K562 (cell line): Measurements from ENCODE around the gene EDEM2. TPM values are rescaled to one million over a fixed set of nuclear protein-coding genes. Genes with fewer than 3 reads are reported as not detected.

Experiments used
- ASH1L ChIP-seq: fragments of 450-650 bp; IDR thresholded peaks from 2 replicates; pipeline ENCODE4 v1.6.1; 2018; ENCODE audit warnings: borderline replicate concordance, mild to moderate bottlenecking, low read depth; ENCODE audit not compliant: partially characterized antibody
- CAMTA2 ChIP-seq: fragments of 250-450 bp; sonication (Bioruptor Pico); conservative IDR thresholded peaks from 2 replicates; pipeline ENCODE4 v1.5.1; 2022
- CEBPG ChIP-seq, 3 experiments: fragments of 200-800 bp in 1 of 3; sonication (Bioruptor generic) in 1 of 3; sonication (generic) in 1 of 3; formaldehyde crosslinking in 1 of 3; IDR thresholded peaks in 2 of 3; conservative IDR thresholded peaks in 1 of 3; 2 replicates each; pipeline versions ENCODE4 v1.6.1 to v1.8.0; 2016 to 2022; ENCODE audit warnings: missing compliant biosample characterization in 2 of 3, missing genetic modification characterization in 2 of 3, mild to moderate bottlenecking in 1 of 3, missing genetic modification reagents in 1 of 3
- CHD4 ChIP-seq: fragments of 200-600 bp; sonication (generic); IDR thresholded peaks from 3 replicates; pipeline ENCODE4 v1.6.1; 2012; ENCODE audit warnings: low read depth, mild to moderate bottlenecking, mixed read lengths, low read length, inconsistent platforms; ENCODE audit not compliant: insufficient read depth, insufficient replicate concordance, poor library complexity, severe bottlenecking
- CREBBP ChIP-seq: IDR thresholded peaks from one replicate; pipeline ENCODE4 v1.6.1; 2012; ENCODE audit warnings: low read depth, mild to moderate bottlenecking, control low read depth, inconsistent platforms, low read length
- EGR1 ChIP-seq: fragments of 450-650 bp; conservative IDR thresholded peaks from 2 replicates; pipeline ENCODE4 v1.6.1; 2017; ENCODE audit warnings: mild to moderate bottlenecking
- ELF4 ChIP-seq: fragments of 450-650 bp; formaldehyde crosslinking; IDR thresholded peaks from 2 replicates; pipeline ENCODE4 v1.4.0; 2022; ENCODE audit warnings: missing genetic modification characterization
- ELK3 ChIP-seq: fragments of 450-650 bp; formaldehyde crosslinking; IDR thresholded peaks from 2 replicates; pipeline ENCODE4 v1.4.0; 2020; ENCODE audit warnings: mild to moderate bottlenecking
- EP300 ChIP-seq: IDR thresholded peaks from 2 replicates; pipeline ENCODE4 v1.6.1; 2012; ENCODE audit warnings: low read length, improper control_type of control experiment
- HNRNPK ChIP-seq: fragments of 200-400 bp; formaldehyde crosslinking; IDR thresholded peaks from one replicate; pipeline ENCODE4 v1.6.1; 2018; ENCODE audit warnings: mild to moderate bottlenecking, low read depth, low read length; ENCODE audit not compliant: poor library complexity, severe bottlenecking
- IFI16 ChIP-seq: fragments of 250-450 bp; sonication (Bioruptor Pico); IDR thresholded peaks from 2 replicates; pipeline ENCODE4 v2.1.2; 2022; ENCODE audit warnings: mild to moderate bottlenecking, inconsistent platforms
- ILK ChIP-seq: fragments of 450-650 bp; IDR thresholded peaks from 2 replicates; pipeline ENCODE4 v1.6.1; 2016; ENCODE audit warnings: missing genetic modification characterization, low read depth, mild to moderate bottlenecking, missing compliant biosample characterization, moderate library complexity, borderline replicate concordance
- IRF1 ChIP-seq: sonication (generic); formaldehyde crosslinking; IDR thresholded peaks from 2 replicates; pipeline ENCODE4 v1.8.0; 2022; ENCODE audit warnings: missing genetic modification reagents, mild to moderate bottlenecking, borderline replicate concordance
- IRF9 ChIP-seq: fragments of 450-650 bp; IDR thresholded peaks from 2 replicates; pipeline ENCODE4 v1.6.1; 2016; ENCODE audit warnings: missing biosample characterization, missing genetic modification characterization
- KHSRP ChIP-seq: fragments of 450-650 bp; IDR thresholded peaks from 2 replicates; pipeline ENCODE4 v1.6.1; 2017
- MIER1 ChIP-seq: fragments of 450-650 bp; IDR thresholded peaks from 2 replicates; pipeline ENCODE4 v1.6.1; 2016; ENCODE audit warnings: antibody characterized with exemption, mild to moderate bottlenecking, low read depth
- NRF1 ChIP-seq, 2 experiments: fragments of 450-650 bp; IDR thresholded peaks in 1 of 2; conservative IDR thresholded peaks in 1 of 2; 2 replicates each; pipeline ENCODE4 v1.6.1; 2014; ENCODE audit warnings: mild to moderate bottlenecking in 2 of 2
- PCBP1 ChIP-seq: fragments of 200-400 bp; formaldehyde crosslinking; IDR thresholded peaks from 2 replicates; pipeline ENCODE4 v1.6.1; 2018; ENCODE audit warnings: mild to moderate bottlenecking, low read depth, low read length; ENCODE audit not compliant: poor library complexity, severe bottlenecking
- RHOXF2B ChIP-seq: fragments of 250-450 bp; sonication (Bioruptor Pico); conservative IDR thresholded peaks from 2 replicates; pipeline ENCODE4 v1.5.1; 2021
- USF2 ChIP-seq: sonication (generic); formaldehyde crosslinking; IDR thresholded peaks from 2 replicates; pipeline ENCODE4 v1.5.0; 2020; ENCODE audit warnings: missing genetic modification reagents
- ZNF217 ChIP-seq: sonication (generic); formaldehyde crosslinking; IDR thresholded peaks from 2 replicates; pipeline ENCODE4 v1.8.0; 2022; ENCODE audit warnings: mild to moderate bottlenecking, missing genetic modification reagents
- ZNF316 ChIP-seq: fragments of 450-650 bp; IDR thresholded peaks from 2 replicates; pipeline ENCODE4 v1.6.1; 2016
- ZNF584 ChIP-seq: fragments of 200-800 bp; sonication (Bioruptor generic); IDR thresholded peaks from 2 replicates; pipeline ENCODE4 v1.6.1; 2016; ENCODE audit warnings: low read depth, mild to moderate bottlenecking, missing genetic modification characterization, missing compliant biosample characterization
- ZNF589 ChIP-seq: fragments of 200-800 bp; sonication (Bioruptor generic); IDR thresholded peaks from 2 replicates; pipeline ENCODE4 v1.6.1; 2016; ENCODE audit warnings: low read depth, missing genetic modification characterization, missing compliant biosample characterization
- ZNF668 ChIP-seq: fragments of 250-450 bp; sonication (Bioruptor Pico); IDR thresholded peaks from 2 replicates; pipeline ENCODE4 v1.8.0; 2022; ENCODE audit warnings: mild to moderate bottlenecking, inconsistent platforms
- polyA plus RNA-seq, 8 experiments: library from polyadenylated mRNA; depleted of rRNA in 4 of 8; stranded (reverse) in 5 of 8; unstranded in 3 of 8; fragments of >200 nt; fragmentation: Nextera tagmentation in 2 of 8; fragmentation: Illumina TruSeq in 1 of 8; extraction: Ambion mirVana in 2 of 8; extraction: Trizol in 1 of 8; gene quantifications; 2 replicates each; pipeline versions ENCODE4 v1.2.1 to v1.2.3, GENCODE V29; 2011 to 2014; ENCODE audit warnings: inconsistent platforms in 1 of 8, missing spikeins in 1 of 8
- total RNA-seq, 7 experiments: library from RNA; depleted of rRNA in 6 of 7; stranded (reverse); fragments of >200 nt in 6 of 7; fragmentation: Illumina TruSeq in 2 of 7; extraction: Trizol in 2 of 7; gene quantifications; 2 replicates each; pipeline versions ENCODE4 v1.2.1 to v1.2.3, GENCODE V29; 2011 to 2021; ENCODE audit warnings: low replicate concordance in 1 of 7

Gene EDEM2
- total and polyA plus RNA-seq, 9 of the 15 experiments (the other 6 are each of a cell fraction or from before 2014, with no cell fraction given), result 6.9 to 11.0 (median 9.7) TPM

GRCh38 chr20:35085477-35086225 lies 61.5 kb downstream of the EDEM2 start (continued):
- no peak for TF ChIP-seq IRF1 (CRISPR knock-in tag)
- TF ChIP-seq EP300, result peak; percentile 83
- TF ChIP-seq ZNF589 (CRISPR knock-in tag), result peak; percentile 70; the same call in 1 of the 2 replicates
- TF ChIP-seq ELF4, result no peak
- TF ChIP-seq RHOXF2B (CRISPR knock-in tag), result no peak
- no peak for TF ChIP-seq USF2 (CRISPR knock-in tag)
- no peak for TF ChIP-seq KHSRP
- no peak for TF ChIP-seq MIER1
- no peak for TF ChIP-seq ASH1L
- no peak for TF ChIP-seq EGR1
- no peak for TF ChIP-seq PCBP1
- TF ChIP-seq HNRNPK, result no peak
- no peak for TF ChIP-seq ZNF316
- no peak for TF ChIP-seq IFI16 (CRISPR knock-in tag)
- TF ChIP-seq ZNF584 (CRISPR knock-in tag), result peak; percentile 54; the same call in 1 of the 2 replicates
- no peak for TF ChIP-seq NRF1 (conservative IDR thresholded peaks at IDR 0.05 in 1 of 2, IDR thresholded peaks at IDR 0.05 in 1 of 2)
- TF ChIP-seq CHD4, result no peak
- TF ChIP-seq IRF9 (tag), result no peak
- no peak for TF ChIP-seq CREBBP
- TF ChIP-seq CAMTA2 (CRISPR knock-in tag), result no peak
- TF ChIP-seq ELK3 (CRISPR knock-in tag), result no peak
- TF ChIP-seq ILK (tag), result no peak
- TF ChIP-seq ZNF668, result no peak
- TF ChIP-seq ZNF217, result no peak
- TF ChIP-seq CEBPG (CRISPR knock-in tag; IDR thresholded peaks at IDR 0.05), result peak; percentile 50; the same call in 1 of the 2 replicates
- TF ChIP-seq CEBPG (tag; conservative IDR thresholded peaks at IDR 0.05 in 1 of 2, IDR thresholded peaks at IDR 0.05 in 1 of 2), result peak; percentile 54 to 86; a peak in 3 of 4 replicates
